ENCODE data around the gene APPL2.

Gene APPL2

GRCh38 chr12:105167346-105167745, 68.6 kb downstream of the APPL2 start:
- TF ChIP-seq FOXP2 (optimal IDR thresholded peaks at IDR 0.05; ENCODE audit: control extremely low read depth, extremely low read length, insufficient read depth) = no peak
- no peak for TF ChIP-seq POLR2AphosphoS5 (IDR thresholded peaks at IDR 0.05; ENCODE audit: borderline replicate concordance, low read depth, low read length)
- TF ChIP-seq EZH2 (IDR thresholded peaks at IDR 0.05) = no peak
- no peak overlapping the region for H3K4me3 ChIP-seq
- no peak for DNase-seq (ENCODE audit: low read depth, low spot score)
- H3K36me3 ChIP-seq (ENCODE audit: insufficient read depth, low read length) = peaks cover 70% of the 10 kb centered on the region
- H3K27ac ChIP-seq = no peak overlapping the region
- H3K9me3 ChIP-seq (ENCODE audit: low read depth, low read length) = no peaks in the 10 kb centered on the region
- H3K9ac ChIP-seq (ENCODE audit: insufficient read length) = no peak overlapping the region

- Histone ChIP-seq H3K9me3 (ENCODE audit: low read depth, low read length) (no peaks in the 10 kb centered on the region), H3K9ac (ENCODE audit: insufficient read length) (no peak overlapping the region), H3K27ac (no peak overlapping the region), H3K4me3 (no peak overlapping the region), H3K36me3 (ENCODE audit: insufficient read depth, low read length) (peaks cover 76% of the 10 kb centered on the region)
- DNase-seq (ENCODE audit: low read depth, low spot score) = no peak
- no peak for TF ChIP-seq EZH2 (IDR thresholded peaks at IDR 0.05)
- TF ChIP-seq FOXP2 (optimal IDR thresholded peaks at IDR 0.05; ENCODE audit: control extremely low read depth, extremely low read length, insufficient read depth) = no peak
- no peak for TF ChIP-seq POLR2AphosphoS5 (IDR thresholded peaks at IDR 0.05; ENCODE audit: borderline replicate concordance, low read depth, low read length)
Observed at GRCh38 chr12:105166736-105167135, 69.2 kb downstream of the APPL2 start.

GRCh38 chr12:105164068-105164467, 71.9 kb downstream of the APPL2 start:
- Histone ChIP-seq H3K36me3 (ENCODE audit: insufficient read depth, low read length) (peaks cover 73% of the 10 kb centered on the region), H3K9ac (ENCODE audit: insufficient read length) (no peak overlapping the region), H3K4me3 (no peak overlapping the region), H3K9me3 (ENCODE audit: low read depth, low read length) (no peaks in the 10 kb centered on the region), H3K27ac (no peak overlapping the region)
- no peak for DNase-seq (ENCODE audit: low read depth, low spot score)
- no peak for TF ChIP-seq EZH2 (IDR thresholded peaks at IDR 0.05)

GRCh38 chr12:105162174-105162573, 73.8 kb downstream of the APPL2 start:
- TF ChIP-seq POLR2AphosphoS5 (IDR thresholded peaks at IDR 0.05; ENCODE audit: borderline replicate concordance, low read depth, low read length) (no peak), EZH2 (IDR thresholded peaks at IDR 0.05) (no peak), FOXP2 (optimal IDR thresholded peaks at IDR 0.05; ENCODE audit: control extremely low read depth, extremely low read length, insufficient read depth) (no peak)
- Histone ChIP-seq H3K27ac (no peak overlapping the region; the same call in 1 of the 2 replicates), H3K4me3 (no peak overlapping the region), H3K9ac (ENCODE audit: insufficient read length) (no peak overlapping the region), H3K9me3 (ENCODE audit: low read depth, low read length) (no peaks in the 10 kb centered on the region), H3K36me3 (ENCODE audit: insufficient read depth, low read length) (peaks cover 61% of the 10 kb centered on the region)
- no peak for DNase-seq (ENCODE audit: low read depth, low spot score)

- H3K9me3 ChIP-seq (ENCODE audit: low read depth, low read length) = no peaks in the 10 kb centered on the region
- no peak overlapping the region for H3K9ac ChIP-seq (ENCODE audit: insufficient read length)
- H3K4me3 ChIP-seq = no peak overlapping the region
- H3K36me3 ChIP-seq (ENCODE audit: insufficient read depth, low read length) = peaks cover 49% of the 10 kb centered on the region
- H3K27ac ChIP-seq = no peak overlapping the region
- TF ChIP-seq EZH2 (IDR thresholded peaks at IDR 0.05) (no peak), FOXP2 (optimal IDR thresholded peaks at IDR 0.05; ENCODE audit: control extremely low read depth, extremely low read length, insufficient read depth) (no peak), POLR2AphosphoS5 (IDR thresholded peaks at IDR 0.05; ENCODE audit: borderline replicate concordance, low read depth, low read length) (no peak)
- DNase-seq (ENCODE audit: low read depth, low spot score) = no peak
Observed at GRCh38 chr12:105158876-105159275, 77.1 kb downstream of the APPL2 start.

GRCh38 chr12:105157606-105158005, 78.4 kb downstream of the APPL2 start:
- no peaks in the 10 kb centered on the region for H3K9me3 ChIP-seq (ENCODE audit: low read depth, low read length)
- no peak overlapping the region for H3K9ac ChIP-seq (ENCODE audit: insufficient read length)
- no peak overlapping the region for H3K27ac ChIP-seq
- TF ChIP-seq FOXP2 (optimal IDR thresholded peaks at IDR 0.05; ENCODE audit: control extremely low read depth, extremely low read length, insufficient read depth) = no peak
- no peak for DNase-seq (ENCODE audit: low read depth, low spot score)
- no peak overlapping the region for H3K4me3 ChIP-seq
- peaks cover 46% of the 10 kb centered on the region for H3K36me3 ChIP-seq (ENCODE audit: insufficient read depth, low read length)

GRCh38 chr12:105156260-105156659, 79.7 kb downstream of the APPL2 start:
- H3K27ac ChIP-seq = no peak overlapping the region
- DNase-seq (ENCODE audit: low read depth, low spot score) = no peak
- H3K9ac ChIP-seq (ENCODE audit: insufficient read length) = no peak overlapping the region
- no peaks in the 10 kb centered on the region for H3K9me3 ChIP-seq (ENCODE audit: low read depth, low read length)
- H3K36me3 ChIP-seq (ENCODE audit: insufficient read depth, low read length) = peaks cover 46% of the 10 kb centered on the region
- TF ChIP-seq POLR2AphosphoS5 (IDR thresholded peaks at IDR 0.05; ENCODE audit: borderline replicate concordance, low read depth, low read length) (no peak), EZH2 (IDR thresholded peaks at IDR 0.05) (no peak), FOXP2 (optimal IDR thresholded peaks at IDR 0.05; ENCODE audit: control extremely low read depth, extremely low read length, insufficient read depth) (no peak)
- H3K4me3 ChIP-seq = no peak overlapping the region

- peaks cover 61% of the 10 kb centered on the region for H3K36me3 ChIP-seq (ENCODE audit: insufficient read depth, low read length)
- TF ChIP-seq POLR2AphosphoS5 (IDR thresholded peaks at IDR 0.05; ENCODE audit: borderline replicate concordance, low read depth, low read length) (no peak), FOXP2 (optimal IDR thresholded peaks at IDR 0.05; ENCODE audit: control extremely low read depth, extremely low read length, insufficient read depth) (no peak), EZH2 (IDR thresholded peaks at IDR 0.05) (no peak)
Observed at GRCh38 chr12:105142259-105142658, 93.7 kb downstream of the APPL2 start.

GRCh38 chr12:105141320-105141922, 94.6 kb downstream of the APPL2 start:
- TF ChIP-seq EZH2 (IDR thresholded peaks at IDR 0.05) (no peak), POLR2AphosphoS5 (IDR thresholded peaks at IDR 0.05; ENCODE audit: borderline replicate concordance, low read depth, low read length) (no peak), FOXP2 (optimal IDR thresholded peaks at IDR 0.05; ENCODE audit: control extremely low read depth, extremely low read length, insufficient read depth) (no peak)
- H3K4me3 ChIP-seq = no peak overlapping the region
- H3K9ac ChIP-seq (ENCODE audit: insufficient read length) = no peak overlapping the region
- H3K9me3 ChIP-seq (ENCODE audit: low read depth, low read length) = no peaks in the 10 kb centered on the region
- H3K36me3 ChIP-seq (ENCODE audit: insufficient read depth, low read length) = peaks cover 61% of the 10 kb centered on the region
- no peak for DNase-seq (ENCODE audit: low read depth, low spot score)
- H3K27ac ChIP-seq = peak overlapping the region; percentile 2; the same call in 1 of the 2 replicates

More at GRCh38 chr12:105142259-105142658, 93.7 kb downstream of the APPL2 start:
- Histone ChIP-seq H3K9ac (ENCODE audit: insufficient read length) (no peak overlapping the region), H3K27ac (no peak overlapping the region), H3K9me3 (ENCODE audit: low read depth, low read length) (no peaks in the 10 kb centered on the region), H3K4me3 (no peak overlapping the region)
- no peak for DNase-seq (ENCODE audit: low read depth, low spot score)

Data from SK-N-MC (cell line).